ENCODE measurements around the gene MAPKAPK3. TPM values are rescaled to one million over a fixed set of nuclear protein-coding genes. Genes with fewer than 3 reads are reported as not detected.

MAPKAPK3 gene
- total RNA-seq, 1 donor from 2014 or later, result 35.9 TPM

DNA sequence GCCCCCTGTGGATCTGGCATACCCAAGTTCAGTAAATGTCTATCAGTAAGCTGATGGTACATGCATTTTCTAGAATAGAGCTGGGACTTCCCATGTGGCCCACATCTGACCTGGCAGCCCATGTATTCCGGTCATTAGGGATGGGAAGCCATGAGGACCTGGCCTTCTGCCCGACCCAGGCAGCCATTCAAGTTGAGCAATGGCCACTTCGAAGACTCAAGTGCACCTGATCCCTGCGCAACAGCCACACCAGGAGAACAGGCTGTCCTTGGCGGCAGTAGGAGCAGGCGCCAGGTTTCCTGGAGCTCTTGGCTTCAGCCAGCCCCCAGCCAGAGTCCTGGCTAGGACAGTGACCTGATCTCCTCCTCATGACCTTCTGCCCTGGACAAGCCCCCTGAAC, 33.1 kb upstream of the MAPKAPK3 start:
- peak overlapping the region; percentile 44 for H3K27ac Mint-ChIP-seq
- H3K36me3 Mint-ChIP-seq, result peaks cover 8% of the 10 kb centered on the region
- H3K27me3 Mint-ChIP-seq (ENCODE audit: low read depth), result no peaks in the 10 kb centered on the region
- H3K4me1 Mint-ChIP-seq, result no peaks in the 10 kb centered on the region
- no peak for DNase-seq (ENCODE audit: low spot score in 2 of 2, unreplicated experiment in 2 of 2)
- TF ChIP-seq, protein P1, sequence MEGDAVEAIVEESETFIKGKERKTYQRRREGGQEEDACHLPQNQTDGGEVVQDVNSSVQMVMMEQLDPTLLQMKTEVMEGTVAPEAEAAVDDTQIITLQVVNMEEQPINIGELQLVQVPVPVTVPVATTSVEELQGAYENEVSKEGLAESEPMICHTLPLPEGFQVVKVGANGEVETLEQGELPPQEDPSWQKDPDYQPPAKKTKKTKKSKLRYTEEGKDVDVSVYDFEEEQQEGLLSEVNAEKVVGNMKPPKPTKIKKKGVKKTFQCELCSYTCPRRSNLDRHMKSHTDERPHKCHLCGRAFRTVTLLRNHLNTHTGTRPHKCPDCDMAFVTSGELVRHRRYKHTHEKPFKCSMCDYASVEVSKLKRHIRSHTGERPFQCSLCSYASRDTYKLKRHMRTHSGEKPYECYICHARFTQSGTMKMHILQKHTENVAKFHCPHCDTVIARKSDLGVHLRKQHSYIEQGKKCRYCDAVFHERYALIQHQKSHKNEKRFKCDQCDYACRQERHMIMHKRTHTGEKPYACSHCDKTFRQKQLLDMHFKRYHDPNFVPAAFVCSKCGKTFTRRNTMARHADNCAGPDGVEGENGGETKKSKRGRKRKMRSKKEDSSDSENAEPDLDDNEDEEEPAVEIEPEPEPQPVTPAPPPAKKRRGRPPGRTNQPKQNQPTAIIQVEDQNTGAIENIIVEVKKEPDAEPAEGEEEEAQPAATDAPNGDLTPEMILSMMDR (IDR thresholded peaks at IDR 0.05; ENCODE audit: unreplicated experiment), result no peak
- H3K4me3 Mint-ChIP-seq, result no peak overlapping the region
- H3K9me3 Mint-ChIP-seq, result no peaks in the 10 kb centered on the region

DNA sequence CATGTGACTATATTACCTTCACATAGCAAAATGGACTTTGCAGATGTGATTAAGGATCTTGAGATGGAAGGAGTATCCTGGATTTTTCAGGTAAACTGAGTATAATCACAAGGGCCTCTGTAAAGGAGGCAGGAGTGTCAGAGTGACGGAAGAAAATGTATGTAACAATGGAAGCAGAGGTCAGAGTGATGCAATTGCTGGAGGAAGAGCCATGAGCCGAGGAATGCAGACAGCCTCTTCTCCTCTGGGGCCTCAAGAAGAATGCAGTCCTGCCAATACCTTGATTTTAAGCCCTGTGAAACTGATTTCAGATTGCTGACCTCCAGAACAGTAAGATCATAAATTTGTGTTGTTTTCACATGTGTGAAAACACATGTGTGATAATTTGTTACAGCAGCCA, 32.6 kb upstream of the MAPKAPK3 start:
- Mint-ChIP-seq H3K4me3 (no peak overlapping the region), H3K27me3 (ENCODE audit: low read depth) (no peaks in the 10 kb centered on the region), H3K27ac (no peak overlapping the region), H3K4me1 (no peaks in the 10 kb centered on the region), H3K36me3 (peaks cover 7% of the 10 kb centered on the region), H3K9me3 (no peaks in the 10 kb centered on the region)
- TF ChIP-seq, protein P1 (IDR thresholded peaks at IDR 0.05; ENCODE audit: unreplicated experiment), result no peak
- no peak for DNase-seq (ENCODE audit: low spot score in 2 of 2, unreplicated experiment in 2 of 2)

DNA sequence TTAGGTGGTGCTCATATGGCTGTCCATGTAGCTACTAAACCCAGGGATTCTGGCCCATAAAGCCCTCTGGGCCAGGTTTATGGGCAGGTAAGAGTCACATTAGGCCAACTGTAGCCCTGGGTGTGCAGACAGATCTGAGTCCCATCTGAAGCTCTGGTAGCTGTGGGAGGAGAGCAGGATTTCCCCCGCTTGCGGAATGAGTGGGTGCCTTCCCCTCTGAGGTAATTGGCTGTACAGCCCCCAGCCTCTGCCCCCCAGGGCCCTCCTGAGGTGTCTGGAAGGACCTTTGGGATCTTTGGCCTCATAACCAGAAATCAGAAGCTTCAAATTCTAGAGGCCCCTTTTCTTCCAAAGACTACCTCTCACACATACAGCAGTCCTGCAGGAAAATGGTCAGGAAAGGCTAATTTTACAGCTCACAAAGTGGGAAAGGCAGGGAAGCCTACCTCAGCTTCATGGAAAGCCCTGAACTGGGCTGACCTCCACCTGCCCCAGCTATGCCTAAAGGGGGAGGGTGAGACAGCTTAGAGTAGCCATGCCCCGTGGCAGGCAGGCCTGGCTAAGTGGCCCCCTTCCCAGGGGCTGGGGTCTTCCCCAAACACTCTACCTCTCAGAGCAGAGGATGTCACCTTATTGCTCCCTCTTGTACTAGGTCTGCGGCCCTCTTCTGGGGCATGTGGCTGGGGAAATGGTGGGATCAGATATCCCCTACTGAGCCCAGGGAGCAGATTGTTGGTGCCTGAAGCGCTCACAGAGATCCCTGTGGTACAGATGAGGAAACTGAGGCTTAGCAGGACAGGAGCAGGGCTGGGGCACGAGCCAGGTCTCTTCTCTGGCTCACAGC, 30.8 kb upstream of the MAPKAPK3 start:
- H3K4me1 Mint-ChIP-seq, result no peaks in the 10 kb centered on the region
- no peaks in the 10 kb centered on the region for H3K9me3 Mint-ChIP-seq
- TF ChIP-seq, protein P1 (IDR thresholded peaks at IDR 0.05; ENCODE audit: unreplicated experiment), result no peak
- no peaks in the 10 kb centered on the region for H3K27me3 Mint-ChIP-seq (ENCODE audit: low read depth)
- no peak overlapping the region for H3K4me3 Mint-ChIP-seq
- no peak overlapping the region for H3K27ac Mint-ChIP-seq
- H3K36me3 Mint-ChIP-seq, result peaks cover 7% of the 10 kb centered on the region
- DNase-seq (ENCODE audit: low spot score in 2 of 2, unreplicated experiment in 2 of 2), result no peak

DNA sequence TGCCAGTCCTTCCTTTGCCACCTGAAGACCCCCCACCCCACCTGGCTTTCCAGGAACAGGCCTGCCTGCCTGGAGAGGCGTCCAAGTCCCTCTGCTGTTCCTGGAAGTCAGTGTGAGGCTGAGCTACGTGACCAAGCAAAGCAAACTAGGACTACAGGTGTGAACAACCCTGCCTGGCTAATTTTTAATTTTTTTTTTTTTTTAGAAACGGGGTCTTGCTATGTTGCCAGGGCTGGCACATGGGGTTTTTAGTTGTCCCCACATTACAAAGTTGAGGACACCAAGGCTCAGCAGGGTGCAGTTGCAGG, 30.2 kb upstream of the MAPKAPK3 start:
- no peak overlapping the region for H3K27ac Mint-ChIP-seq
- H3K9me3 Mint-ChIP-seq, result no peaks in the 10 kb centered on the region
- TF ChIP-seq, protein P1 (IDR thresholded peaks at IDR 0.05; ENCODE audit: unreplicated experiment), result no peak
- peaks cover 7% of the 10 kb centered on the region for H3K36me3 Mint-ChIP-seq
- no peak for DNase-seq (ENCODE audit: low spot score in 2 of 2, unreplicated experiment in 2 of 2)
- no peak overlapping the region for H3K4me3 Mint-ChIP-seq
- H3K4me1 Mint-ChIP-seq, result no peaks in the 10 kb centered on the region
- H3K27me3 Mint-ChIP-seq (ENCODE audit: low read depth), result no peaks in the 10 kb centered on the region

DNA sequence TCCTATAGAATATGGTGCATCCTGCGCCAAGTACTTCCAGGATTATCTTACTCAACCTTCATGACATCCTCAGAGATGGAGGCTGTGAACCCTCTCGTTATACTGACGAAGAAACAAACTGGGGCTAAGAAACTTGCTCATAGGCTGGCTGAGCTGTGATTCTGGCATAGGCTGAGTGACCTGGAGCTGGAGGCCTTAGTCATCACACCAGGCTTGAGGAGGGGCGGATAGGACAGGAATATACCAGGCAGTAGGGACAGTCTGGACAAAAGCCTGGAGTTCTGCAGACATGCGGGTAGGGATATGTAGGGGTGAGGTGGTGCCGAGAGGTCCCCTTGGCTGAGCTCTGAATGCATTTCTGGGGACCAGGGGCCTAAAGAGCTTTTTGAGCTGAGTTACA, 29.6 kb upstream of the MAPKAPK3 start:
- Mint-ChIP-seq H3K27me3 (ENCODE audit: low read depth) (no peaks in the 10 kb centered on the region), H3K4me3 (no peak overlapping the region), H3K4me1 (peaks cover 1% of the 10 kb centered on the region), H3K9me3 (no peaks in the 10 kb centered on the region), H3K36me3 (peaks cover 7% of the 10 kb centered on the region), H3K27ac (no peak overlapping the region)
- DNase-seq (ENCODE audit: low spot score in 2 of 2, unreplicated experiment in 2 of 2), result no peak
- TF ChIP-seq, protein P1 (IDR thresholded peaks at IDR 0.05; ENCODE audit: unreplicated experiment), result no peak

Data from mesothelial cell of epicardium (in vitro differentiated cells).